HepG2 (cell line): ENCODE results near the gene MCAM. TPM values are rescaled to one million over a fixed set of nuclear protein-coding genes. Genes with fewer than 3 reads are reported as not detected.

Source experiments
- CEBPZ ChIP-seq: IDR thresholded peaks from 2 replicates; pipeline ENCODE4 v1.6.1; 2012; ENCODE audit warnings: low read length, improper control_type of control experiment
- EHMT2 ChIP-seq: fragments of 200-600 bp; sonication (generic); IDR thresholded peaks from 2 replicates; pipeline ENCODE4 v1.7.0; 2017; ENCODE audit warnings: antibody characterized with exemption, low read depth, low read length, borderline replicate concordance
- FOSL2 ChIP-seq: sonication (generic); formaldehyde crosslinking; IDR thresholded peaks from 2 replicates; pipeline ENCODE4 v1.4.0; 2020; ENCODE audit warnings: missing genetic modification reagents
- FOXK1 ChIP-seq: sonication (generic); formaldehyde crosslinking; IDR thresholded peaks from 2 replicates; pipeline ENCODE4 v1.4.0; 2020; ENCODE audit warnings: low read depth, missing genetic modification reagents, borderline replicate concordance
- HMG20A ChIP-seq: IDR thresholded peaks from 2 replicates; pipeline ENCODE4 v1.6.1; 2016; ENCODE audit warnings: borderline replicate concordance
- IKZF5 ChIP-seq: IDR thresholded peaks from 2 replicates; pipeline ENCODE4 v1.6.1; 2018; ENCODE audit warnings: missing genetic modification reagents, mild to moderate bottlenecking, missing compliant biosample characterization
- LCORL ChIP-seq, 2 experiments: fragments of 450-650 bp in 1 of 2; sonication (generic) in 1 of 2; formaldehyde crosslinking in 1 of 2; IDR thresholded peaks; 2 replicates each; pipeline versions ENCODE4 v1.5.0 to v1.6.1; 2017 to 2020; ENCODE audit warnings: antibody characterized with exemption in 1 of 2, missing genetic modification reagents in 1 of 2
- MXD4 ChIP-seq: IDR thresholded peaks from 2 replicates; pipeline ENCODE4 v1.6.1; 2016; ENCODE audit warnings: mild to moderate bottlenecking, missing biosample characterization, missing genetic modification reagents
- MYPOP ChIP-seq: sonication (generic); formaldehyde crosslinking; IDR thresholded peaks from 2 replicates; pipeline ENCODE4 v1.8.1; 2023; ENCODE audit warnings: mild to moderate bottlenecking, moderate library complexity, missing genetic modification reagents
- NCOA2 ChIP-seq: sonication (generic); formaldehyde crosslinking; IDR thresholded peaks from 2 replicates; pipeline ENCODE4 v1.8.0; 2022; ENCODE audit warnings: inconsistent platforms
- NONO ChIP-seq, 2 experiments: fragments of 450-650 bp in 1 of 2; sonication (generic) in 1 of 2; formaldehyde crosslinking in 1 of 2; IDR thresholded peaks in 1 of 2; conservative IDR thresholded peaks in 1 of 2; 2 replicates each; pipeline versions ENCODE4 v1.6.1 to v1.8.0; 2017 to 2022; ENCODE audit warnings: mild to moderate bottlenecking in 1 of 2, missing genetic modification reagents in 1 of 2, moderate library complexity in 1 of 2
- PHF20 ChIP-seq: sonication (generic); formaldehyde crosslinking; IDR thresholded peaks from 2 replicates; pipeline ENCODE4 v1.5.0; 2020; ENCODE audit warnings: mild to moderate bottlenecking, missing genetic modification reagents
- SOX13 ChIP-seq, 3 experiments: fragments of 450-650 bp in 1 of 3; sonication (generic) in 1 of 3; formaldehyde crosslinking in 1 of 3; IDR thresholded peaks in 2 of 3; conservative IDR thresholded peaks in 1 of 3; 2 replicates each; pipeline versions ENCODE4 v1.5.0 to v1.6.1; 2016 to 2020; ENCODE audit warnings: antibody characterized with exemption in 1 of 3, mild to moderate bottlenecking in 1 of 3, missing compliant biosample characterization in 1 of 3, missing genetic modification reagents in 1 of 3, moderate library complexity in 1 of 3
- SUZ12 ChIP-seq: fragments of 150-350 bp; IDR thresholded peaks from 2 replicates; pipeline ENCODE4 v1.6.1; 2014; ENCODE audit warnings: low read depth, low read length
- TBX2 ChIP-seq: sonication (generic); formaldehyde crosslinking; IDR thresholded peaks from 2 replicates; pipeline ENCODE4 v1.5.0; 2020; ENCODE audit warnings: missing genetic modification reagents, mild to moderate bottlenecking, borderline replicate concordance
- TFE3 ChIP-seq: IDR thresholded peaks from 2 replicates; pipeline ENCODE4 v1.6.1; 2016
- ZBTB33 ChIP-seq: sonication (generic); formaldehyde crosslinking; IDR thresholded peaks from 2 replicates; pipeline ENCODE4 v1.4.0; 2020; ENCODE audit warnings: missing genetic modification reagents
- ZNF205 ChIP-seq: IDR thresholded peaks from 2 replicates; pipeline ENCODE4 v1.6.1; 2018; ENCODE audit warnings: missing biosample characterization, missing genetic modification reagents
- ZNF331 ChIP-seq: sonication (generic); formaldehyde crosslinking; IDR thresholded peaks from 2 replicates; pipeline ENCODE4 v1.4.0; 2020; ENCODE audit warnings: missing genetic modification reagents
- ZNF709 ChIP-seq: sonication (generic); formaldehyde crosslinking; IDR thresholded peaks from 2 replicates; pipeline ENCODE4 v1.5.0; 2020; ENCODE audit warnings: mild to moderate bottlenecking, missing genetic modification reagents
- polyA plus RNA-seq, 8 experiments: library from polyadenylated mRNA; depleted of rRNA in 3 of 8; stranded (reverse) in 7 of 8; unstranded in 1 of 8; fragments of >200 nt; fragmentation: Illumina TruSeq in 4 of 8; extraction: Trizol in 4 of 8; gene quantifications; 2 replicates each; pipeline versions ENCODE4 v1.2.1 to v1.2.3, GENCODE V29; 2011 to 2016; ENCODE audit warnings: low read depth in 4 of 8, missing spikeins in 1 of 8, mixed read lengths in 1 of 8; ENCODE audit not compliant: insufficient read depth in 1 of 8
- total RNA-seq, 5 experiments: library from RNA; depleted of rRNA; stranded (reverse); fragments of >200 nt; fragmentation: Illumina TruSeq; extraction: Trizol; gene quantifications; 2 replicates each; pipeline ENCODE4 v1.2.3, GENCODE V29; 2016; ENCODE audit warnings: low read depth in 1 of 5

The MCAM gene
- total and polyA plus RNA-seq, 2 of the 13 experiments (the other 11 are each of a cell fraction or from before 2014, with no cell fraction given) = 12.1 to 15.2 TPM

- TF ChIP-seq ZBTB33 (CRISPR knock-in tag) = 0 out of 2 replicates have a peak, but pooled peaks have one; percentile 10
- TF ChIP-seq HMG20A (CRISPR knock-in tag) = peak; percentile 52; the same call in 1 of the 2 replicates
- TF ChIP-seq SUZ12 = no peak
- TF ChIP-seq ZNF205 (CRISPR knock-in tag) = peak; percentile 100
- TF ChIP-seq LCORL (IDR thresholded peaks at IDR 0.05) = no peak
- TF ChIP-seq LCORL (CRISPR knock-in tag; IDR thresholded peaks at IDR 0.05) = 0 out of 2 replicates have a peak, but pooled peaks have one; percentile 24
- peak; percentile 40; the same call in 1 of the 2 replicates for TF ChIP-seq ZNF331 (CRISPR knock-in tag)
- no peak for TF ChIP-seq NONO (IDR thresholded peaks at IDR 0.05)
- TF ChIP-seq NONO (CRISPR knock-in tag; conservative IDR thresholded peaks at IDR 0.05) = no peak
- no peak for TF ChIP-seq CEBPZ
- TF ChIP-seq MXD4 (CRISPR knock-in tag) = 0 out of 2 replicates have a peak, but pooled peaks have one; percentile 56
- no peak for TF ChIP-seq SOX13 (IDR thresholded peaks at IDR 0.05)
- TF ChIP-seq SOX13 (CRISPR knock-in tag; conservative IDR thresholded peaks at IDR 0.05 in 1 of 2, IDR thresholded peaks at IDR 0.05 in 1 of 2) = peak in 1 of 2 experiments; percentile 87; a peak in 2 of 4 replicates
- no peak for TF ChIP-seq ZNF709
- TF ChIP-seq FOXK1 = 0 out of 2 replicates have a peak, but pooled peaks have one; percentile 41
- peak; percentile 31; the same call in 1 of the 2 replicates for TF ChIP-seq NCOA2 (CRISPR knock-in tag)
- TF ChIP-seq IKZF5 (CRISPR knock-in tag) = peak; percentile 46; the same call in 1 of the 2 replicates
- no peak for TF ChIP-seq EHMT2
- TF ChIP-seq PHF20 (CRISPR knock-in tag) = no peak
- TF ChIP-seq FOSL2 (CRISPR knock-in tag) = peak; percentile 32; the same call in 1 of the 2 replicates
- no peak for TF ChIP-seq MYPOP (CRISPR knock-in tag)
- peak; percentile 21; the same call in 1 of the 2 replicates for TF ChIP-seq TBX2
- TF ChIP-seq TFE3 (CRISPR knock-in tag) = no peak
These were observed 35.9 kb upstream of the MCAM start (continued) for GRCh38 chr11:119352857-119353260.
